DOHH2 (cell line): ENCODE measurements around the gene P2RY11.

ENCODE experiments used
- H3F3A ChIP-seq: fragments of 200-600 bp; sonication (generic), shearing (Covaris generic); 2 replicates; pipeline ENCODE4 v1.6.0; 2016; ENCODE audit warnings: antibody characterized with exemption, mild to moderate bottlenecking; ENCODE audit not compliant: control insufficient read depth, insufficient read depth
- H3K27ac ChIP-seq: fragments of 200-600 bp; sonication (generic); 2 replicates; pipeline ENCODE4 v1.5.1; 2014; ENCODE audit warnings: low read depth, mild to moderate bottlenecking, low read length, moderate library complexity
- H3K27me3 ChIP-seq: fragments of 200-600 bp; sonication (generic); 2 replicates; pipeline ENCODE4 v1.6.1; 2014; ENCODE audit warnings: mild to moderate bottlenecking, low read length, mixed read lengths; ENCODE audit not compliant: control insufficient read depth
- H3K36me3 ChIP-seq: fragments of 200-600 bp; sonication (generic); 2 replicates; pipeline ENCODE4 v1.6.1; 2014; ENCODE audit warnings: mild to moderate bottlenecking, low read length, moderate library complexity, mixed read lengths; ENCODE audit not compliant: control insufficient read depth
- H3K4me1 ChIP-seq: fragments of 200-600 bp; sonication (generic); 2 replicates; pipeline ENCODE4 v1.6.1; 2014; ENCODE audit warnings: mild to moderate bottlenecking, low read length, mixed read lengths; ENCODE audit not compliant: control insufficient read depth
- H3K4me2 ChIP-seq: fragments of 200-600 bp; sonication (generic); 2 replicates; pipeline ENCODE4 v1.6.0; 2014; ENCODE audit warnings: mild to moderate bottlenecking, low read length, moderate library complexity
- H3K4me3 ChIP-seq: fragments of 200-600 bp; sonication (generic); 2 replicates; pipeline ENCODE4 v1.5.1; 2014; ENCODE audit warnings: mild to moderate bottlenecking, low read length, mixed read lengths
- H3K79me2 ChIP-seq: fragments of 200-600 bp; sonication (generic); 2 replicates; pipeline ENCODE4 v1.6.1; 2014; ENCODE audit warnings: mild to moderate bottlenecking, low read length, mixed read lengths; ENCODE audit not compliant: control insufficient read depth
- H3K9me2 ChIP-seq: fragments of 200-600 bp; sonication (generic); replicated peaks from 2 replicates; pipeline ENCODE4 v1.6.1; 2014; ENCODE audit warnings: mild to moderate bottlenecking, low read length, mixed read lengths; ENCODE audit not compliant: control insufficient read depth
- H3K9me3 ChIP-seq: fragments of 200-600 bp; sonication (generic); 2 replicates; pipeline ENCODE4 v1.6.1; 2014; ENCODE audit warnings: antibody characterized with exemption, low read length, mixed read lengths; ENCODE audit not compliant: control insufficient read depth, insufficient read depth
- H4K20me1 ChIP-seq: fragments of 200-600 bp; sonication (generic); 2 replicates; pipeline ENCODE4 v1.6.0; 2014; ENCODE audit warnings: low read depth, mild to moderate bottlenecking, antibody characterized with exemption, low read length, moderate library complexity; ENCODE audit not compliant: control insufficient read depth, insufficient read depth
- CTCF ChIP-seq: fragments of 200-600 bp; sonication (generic); IDR thresholded peaks from one replicate; pipeline ENCODE4 v1.5.1; 2014; ENCODE audit warnings: antibody characterized with exemption, mild to moderate bottlenecking, low read depth, low read length; ENCODE audit not compliant: poor library complexity, severe bottlenecking
- EZH2phosphoT487 ChIP-seq: fragments of 200-600 bp; sonication (generic); IDR thresholded peaks from 2 replicates; pipeline ENCODE4 v1.6.1; 2017; ENCODE audit warnings: borderline replicate concordance, mild to moderate bottlenecking, antibody characterized with exemption, low read length, moderate library complexity, mixed read lengths

The P2RY11 gene

GRCh38 chr19:10143681-10144080, 32.2 kb downstream of the P2RY11 start:
- Histone ChIP-seq H3K27me3 (no peaks in the 10 kb centered on the region), H3K9me2 (no peaks in the 10 kb centered on the region), H3K4me1 (no peaks in the 10 kb centered on the region), H3K4me3 (no peak overlapping the region), H3F3A (peaks cover 11% of the 10 kb centered on the region), H3K36me3 (peaks cover 95% of the 10 kb centered on the region), H3K9me3 (no peaks in the 10 kb centered on the region), H4K20me1 (peaks cover 18% of the 10 kb centered on the region; the same call in 1 of the 2 replicates), H3K79me2 (peaks cover 55% of the 10 kb centered on the region), H3K27ac (no peak overlapping the region), H3K4me2 (no peak overlapping the region)
- no peak for TF ChIP-seq EZH2phosphoT487
- TF ChIP-seq CTCF, result no peak

- H3K27ac ChIP-seq, result no peak overlapping the region
- TF ChIP-seq EZH2phosphoT487, result no peak
- no peak for TF ChIP-seq CTCF
- no peaks in the 10 kb centered on the region for H3K9me2 ChIP-seq
- H3K4me1 ChIP-seq, result no peaks in the 10 kb centered on the region
- peaks cover 18% of the 10 kb centered on the region; the same call in 1 of the 2 replicates for H4K20me1 ChIP-seq
- no peak overlapping the region for H3K4me3 ChIP-seq
- peaks cover 54% of the 10 kb centered on the region for H3K79me2 ChIP-seq
- peaks cover 94% of the 10 kb centered on the region for H3K36me3 ChIP-seq
- H3K9me3 ChIP-seq, result no peaks in the 10 kb centered on the region
- no peaks in the 10 kb centered on the region for H3K27me3 ChIP-seq
- H3K4me2 ChIP-seq, result no peak overlapping the region
- H3F3A ChIP-seq, result peaks cover 11% of the 10 kb centered on the region
Measured at GRCh38 chr19:10144361-10144760, 32.9 kb downstream of the P2RY11 start.

GRCh38 chr19:10145031-10145430, 33.5 kb downstream of the P2RY11 start:
- Histone ChIP-seq H3K27ac (no peak overlapping the region), H3K79me2 (peaks cover 58% of the 10 kb centered on the region), H3K9me3 (no peaks in the 10 kb centered on the region), H3K27me3 (no peaks in the 10 kb centered on the region), H3K4me1 (no peaks in the 10 kb centered on the region), H4K20me1 (peaks cover 22% of the 10 kb centered on the region; the same call in 1 of the 2 replicates), H3K36me3 (peaks cover 94% of the 10 kb centered on the region), H3K4me2 (no peak overlapping the region), H3K4me3 (no peak overlapping the region), H3F3A (peaks cover 14% of the 10 kb centered on the region), H3K9me2 (no peaks in the 10 kb centered on the region)
- TF ChIP-seq EZH2phosphoT487, result no peak
- TF ChIP-seq CTCF, result no peak
